GM12878 (cell line): ENCODE data around the gene SFXN5. TPM values are rescaled to one million over a fixed set of nuclear protein-coding genes. Genes with fewer than 3 reads are reported as not detected.

Source experiments
- BACH1 ChIP-seq: fragments of 450-650 bp; IDR thresholded peaks from 2 replicates; pipeline ENCODE4 v1.6.1; 2017; ENCODE audit warnings: mild to moderate bottlenecking, borderline replicate concordance
- GATAD2B ChIP-seq: fragments of 450-650 bp; conservative IDR thresholded peaks from 2 replicates; pipeline ENCODE4 v1.6.1; 2017; ENCODE audit warnings: low read depth, mild to moderate bottlenecking, moderate library complexity
- SUZ12 ChIP-seq: fragments of 200-600 bp; sonication (generic); IDR thresholded peaks from one replicate; pipeline ENCODE4 v1.6.1; 2018; ENCODE audit warnings: antibody characterized with exemption, mild to moderate bottlenecking; ENCODE audit not compliant: unreplicated experiment
- TCF3 ChIP-seq: IDR thresholded peaks from 2 replicates; pipeline ENCODE4 v1.6.1; 2012; ENCODE audit warnings: low read depth, mild to moderate bottlenecking, low read length, borderline replicate concordance; ENCODE audit not compliant: insufficient read depth
- YBX1 ChIP-seq: fragments of 450-650 bp; IDR thresholded peaks from 2 replicates; pipeline ENCODE4 v1.6.1; 2016; ENCODE audit warnings: antibody characterized with exemption
- ZNF384 ChIP-seq: IDR thresholded peaks from 2 replicates; pipeline ENCODE4 v1.6.1; 2012; ENCODE audit warnings: low read depth, mild to moderate bottlenecking, low read length, improper control_type of control experiment, borderline replicate concordance
- polyA plus RNA-seq, 11 experiments: library from polyadenylated mRNA; depleted of rRNA in 4 of 11; unstranded in 6 of 11; stranded (reverse) in 5 of 11; fragments of >200 nt; fragmentation: Nextera tagmentation in 4 of 11; fragmentation: Illumina TruSeq in 1 of 11; extraction: Ambion mirVana in 4 of 11; extraction: Trizol in 1 of 11; gene quantifications; 1 replicate in 1 of 11; 2 replicates in 10 of 11; pipeline versions ENCODE4 v1.2.1 to v1.2.3, GENCODE V29; 2011 to 2016; ENCODE audit warnings: inconsistent platforms in 2 of 11, missing spikeins in 2 of 11, low read depth in 1 of 11
- total RNA-seq, 4 experiments: library from RNA; depleted of rRNA in 3 of 4; stranded (reverse); fragments of >200 nt in 3 of 4; fragmentation: Illumina TruSeq in 1 of 4; extraction: Trizol in 1 of 4; gene quantifications; 2 replicates each; pipeline versions ENCODE4 v1.2.1 to v1.2.3, GENCODE V29; 2013 to 2021
- TF ChIP-seq, protein P1 (sequence below): IDR thresholded peaks from 2 replicates; pipeline ENCODE4 v1.6.1; 2012; ENCODE audit warnings: low read depth, low read length, improper control_type of control experiment
- TF ChIP-seq, protein P2 (sequence below): fragments of 450-650 bp; IDR thresholded peaks from 2 replicates; pipeline ENCODE4 v1.6.1; 2016; ENCODE audit warnings: mild to moderate bottlenecking, moderate library complexity, borderline replicate concordance
- TF ChIP-seq, protein P3 (sequence below): IDR thresholded peaks from 2 replicates; pipeline ENCODE4 v1.6.1; 2012; ENCODE audit warnings: improper control_type of control experiment, low read depth, low read length; ENCODE audit not compliant: insufficient replicate concordance

The SFXN5 gene
- total and polyA plus RNA-seq, 10 of the 15 experiments (the other 5 are each of a cell fraction or from before 2014, with no cell fraction given): 3.3 to 15.9 (median 11.2) TPM

DNA sequence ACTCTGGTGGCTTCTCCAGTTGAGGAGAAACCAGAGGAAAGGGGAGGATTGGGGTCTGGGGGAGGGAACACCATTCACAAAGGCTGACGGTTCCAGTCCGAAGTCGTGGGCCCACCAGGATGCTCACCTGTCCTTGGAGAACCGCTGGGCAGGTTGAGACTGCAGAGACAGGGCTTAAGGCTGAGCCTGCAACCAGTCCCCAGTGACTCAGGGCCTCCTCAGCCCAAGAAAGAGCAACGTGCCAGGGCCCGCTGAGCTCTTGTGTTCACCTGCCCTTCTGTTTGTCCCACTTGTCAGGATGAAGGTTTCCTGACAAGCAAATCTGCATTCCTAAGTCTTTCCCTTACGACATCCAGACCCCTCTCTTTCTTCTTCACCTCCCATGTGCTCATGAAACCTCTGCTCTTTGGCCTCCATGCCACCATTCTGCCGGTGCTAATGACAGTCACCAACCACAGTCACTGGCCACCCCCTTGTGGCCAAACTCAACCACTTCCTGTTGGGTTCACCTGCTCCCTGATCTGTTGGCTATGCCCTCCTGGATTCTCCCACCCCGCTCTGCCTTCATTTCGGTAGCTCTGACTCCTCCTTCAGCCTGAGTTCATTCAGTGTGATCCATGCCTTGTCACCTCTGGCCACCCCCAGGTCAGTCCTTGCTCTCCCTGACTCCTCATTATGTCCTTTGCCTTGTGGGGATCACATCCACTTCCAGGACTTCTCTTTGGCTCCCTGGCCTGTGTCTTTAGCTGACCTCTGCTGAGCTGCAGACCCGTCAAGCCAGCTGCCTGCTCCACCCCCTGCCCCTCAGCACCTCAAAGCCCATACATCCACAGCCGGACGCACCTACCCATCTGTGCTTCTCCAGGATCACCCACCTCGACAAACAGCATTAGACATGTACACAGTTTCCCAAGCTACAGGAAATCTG is 136.6 kb downstream of the SFXN5 start (continued):
- TF ChIP-seq, protein P1, sequence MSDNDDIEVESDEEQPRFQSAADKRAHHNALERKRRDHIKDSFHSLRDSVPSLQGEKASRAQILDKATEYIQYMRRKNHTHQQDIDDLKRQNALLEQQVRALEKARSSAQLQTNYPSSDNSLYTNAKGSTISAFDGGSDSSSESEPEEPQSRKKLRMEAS: no peak
- TF ChIP-seq GATAD2B (no peak), SUZ12 (no peak), YBX1 (no peak), BACH1 (no peak), TCF3 (no peak), ZNF384 (no peak)
- TF ChIP-seq, protein P2, sequence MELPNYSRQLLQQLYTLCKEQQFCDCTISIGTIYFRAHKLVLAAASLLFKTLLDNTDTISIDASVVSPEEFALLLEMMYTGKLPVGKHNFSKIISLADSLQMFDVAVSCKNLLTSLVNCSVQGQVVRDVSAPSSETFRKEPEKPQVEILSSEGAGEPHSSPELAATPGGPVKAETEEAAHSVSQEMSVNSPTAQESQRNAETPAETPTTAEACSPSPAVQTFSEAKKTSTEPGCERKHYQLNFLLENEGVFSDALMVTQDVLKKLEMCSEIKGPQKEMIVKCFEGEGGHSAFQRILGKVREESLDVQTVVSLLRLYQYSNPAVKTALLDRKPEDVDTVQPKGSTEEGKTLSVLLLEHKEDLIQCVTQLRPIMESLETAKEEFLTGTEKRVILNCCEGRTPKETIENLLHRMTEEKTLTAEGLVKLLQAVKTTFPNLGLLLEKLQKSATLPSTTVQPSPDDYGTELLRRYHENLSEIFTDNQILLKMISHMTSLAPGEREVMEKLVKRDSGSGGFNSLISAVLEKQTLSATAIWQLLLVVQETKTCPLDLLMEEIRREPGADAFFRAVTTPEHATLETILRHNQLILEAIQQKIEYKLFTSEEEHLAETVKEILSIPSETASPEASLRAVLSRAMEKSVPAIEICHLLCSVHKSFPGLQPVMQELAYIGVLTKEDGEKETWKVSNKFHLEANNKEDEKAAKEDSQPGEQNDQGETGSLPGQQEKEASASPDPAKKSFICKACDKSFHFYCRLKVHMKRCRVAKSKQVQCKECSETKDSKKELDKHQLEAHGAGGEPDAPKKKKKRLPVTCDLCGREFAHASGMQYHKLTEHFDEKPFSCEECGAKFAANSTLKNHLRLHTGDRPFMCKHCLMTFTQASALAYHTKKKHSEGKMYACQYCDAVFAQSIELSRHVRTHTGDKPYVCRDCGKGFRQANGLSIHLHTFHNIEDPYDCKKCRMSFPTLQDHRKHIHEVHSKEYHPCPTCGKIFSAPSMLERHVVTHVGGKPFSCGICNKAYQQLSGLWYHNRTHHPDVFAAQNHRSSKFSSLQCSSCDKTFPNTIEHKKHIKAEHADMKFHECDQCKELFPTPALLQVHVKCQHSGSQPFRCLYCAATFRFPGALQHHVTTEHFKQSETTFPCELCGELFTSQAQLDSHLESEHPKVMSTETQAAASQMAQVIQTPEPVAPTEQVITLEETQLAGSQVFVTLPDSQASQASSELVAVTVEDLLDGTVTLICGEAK: no peak
- TF ChIP-seq, protein P3, sequence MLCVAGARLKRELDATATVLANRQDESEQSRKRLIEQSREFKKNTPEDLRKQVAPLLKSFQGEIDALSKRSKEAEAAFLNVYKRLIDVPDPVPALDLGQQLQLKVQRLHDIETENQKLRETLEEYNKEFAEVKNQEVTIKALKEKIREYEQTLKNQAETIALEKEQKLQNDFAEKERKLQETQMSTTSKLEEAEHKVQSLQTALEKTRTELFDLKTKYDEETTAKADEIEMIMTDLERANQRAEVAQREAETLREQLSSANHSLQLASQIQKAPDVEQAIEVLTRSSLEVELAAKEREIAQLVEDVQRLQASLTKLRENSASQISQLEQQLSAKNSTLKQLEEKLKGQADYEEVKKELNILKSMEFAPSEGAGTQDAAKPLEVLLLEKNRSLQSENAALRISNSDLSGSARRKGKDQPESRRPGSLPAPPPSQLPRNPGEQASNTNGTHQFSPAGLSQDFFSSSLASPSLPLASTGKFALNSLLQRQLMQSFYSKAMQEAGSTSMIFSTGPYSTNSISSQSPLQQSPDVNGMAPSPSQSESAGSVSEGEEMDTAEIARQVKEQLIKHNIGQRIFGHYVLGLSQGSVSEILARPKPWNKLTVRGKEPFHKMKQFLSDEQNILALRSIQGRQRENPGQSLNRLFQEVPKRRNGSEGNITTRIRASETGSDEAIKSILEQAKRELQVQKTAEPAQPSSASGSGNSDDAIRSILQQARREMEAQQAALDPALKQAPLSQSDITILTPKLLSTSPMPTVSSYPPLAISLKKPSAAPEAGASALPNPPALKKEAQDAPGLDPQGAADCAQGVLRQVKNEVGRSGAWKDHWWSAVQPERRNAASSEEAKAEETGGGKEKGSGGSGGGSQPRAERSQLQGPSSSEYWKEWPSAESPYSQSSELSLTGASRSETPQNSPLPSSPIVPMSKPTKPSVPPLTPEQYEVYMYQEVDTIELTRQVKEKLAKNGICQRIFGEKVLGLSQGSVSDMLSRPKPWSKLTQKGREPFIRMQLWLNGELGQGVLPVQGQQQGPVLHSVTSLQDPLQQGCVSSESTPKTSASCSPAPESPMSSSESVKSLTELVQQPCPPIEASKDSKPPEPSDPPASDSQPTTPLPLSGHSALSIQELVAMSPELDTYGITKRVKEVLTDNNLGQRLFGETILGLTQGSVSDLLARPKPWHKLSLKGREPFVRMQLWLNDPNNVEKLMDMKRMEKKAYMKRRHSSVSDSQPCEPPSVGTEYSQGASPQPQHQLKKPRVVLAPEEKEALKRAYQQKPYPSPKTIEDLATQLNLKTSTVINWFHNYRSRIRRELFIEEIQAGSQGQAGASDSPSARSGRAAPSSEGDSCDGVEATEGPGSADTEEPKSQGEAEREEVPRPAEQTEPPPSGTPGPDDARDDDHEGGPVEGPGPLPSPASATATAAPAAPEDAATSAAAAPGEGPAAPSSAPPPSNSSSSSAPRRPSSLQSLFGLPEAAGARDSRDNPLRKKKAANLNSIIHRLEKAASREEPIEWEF: no peak
